GM23248 (cell line): Measurements from ENCODE around the gene TNNI2.

Source experiments
- EZH2 ChIP-seq: fragments of 200-600 bp; sonication (generic); IDR thresholded peaks from 2 replicates; pipeline ENCODE4 v1.6.1; 2018; ENCODE audit warnings: antibody characterized with exemption, mild to moderate bottlenecking; ENCODE audit not compliant: insufficient read depth, poor library complexity, severe bottlenecking
- EZH2phosphoT487 ChIP-seq: fragments of 200-600 bp; sonication (generic); IDR thresholded peaks from 2 replicates; pipeline ENCODE4 v1.6.1; 2018; ENCODE audit warnings: antibody characterized with exemption, moderate library complexity, mild to moderate bottlenecking, low read depth; ENCODE audit not compliant: insufficient read depth

GRCh38 chr11:1883346-1884302 lies 44.8 kb downstream of the TNNI2 start:
- TF ChIP-seq EZH2phosphoT487: no peak
- no peak for TF ChIP-seq EZH2
